ENCODE data around the gene ZEB1. TPM values are rescaled to one million over a fixed set of nuclear protein-coding genes. Genes with fewer than 3 reads are reported as not detected.
"Not testable (repeated sequence)": the region's sequence is repeated elsewhere in the genome, so short reads cannot be mapped to it uniquely, and the experiment has no call there.

Gene ZEB1
- total RNA-seq, 1 experiment from 2014 or later, result 25.3 TPM

DNA sequence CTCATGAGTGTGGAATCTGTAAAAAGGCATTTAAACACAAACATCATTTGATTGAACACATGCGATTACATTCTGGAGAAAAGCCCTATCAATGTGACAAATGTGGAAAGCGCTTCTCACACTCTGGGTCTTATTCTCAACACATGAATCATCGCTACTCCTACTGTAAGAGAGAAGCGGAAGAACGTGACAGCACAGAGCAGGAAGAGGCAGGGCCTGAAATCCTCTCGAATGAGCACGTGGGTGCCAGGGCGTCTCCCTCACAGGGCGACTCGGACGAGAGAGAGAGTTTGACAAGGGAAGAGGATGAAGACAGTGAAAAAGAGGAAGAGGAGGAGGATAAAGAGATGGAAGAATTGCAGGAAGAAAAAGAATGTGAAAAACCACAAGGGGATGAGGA lies 207.7 kb downstream of the ZEB1 start:
- DNase-seq (ENCODE audit: low spot score), result no peak
- in situ Hi-C loops (cut with HindIII; ENCODE audit: low sequenced_read_pairs), result no loop called here

DNA sequence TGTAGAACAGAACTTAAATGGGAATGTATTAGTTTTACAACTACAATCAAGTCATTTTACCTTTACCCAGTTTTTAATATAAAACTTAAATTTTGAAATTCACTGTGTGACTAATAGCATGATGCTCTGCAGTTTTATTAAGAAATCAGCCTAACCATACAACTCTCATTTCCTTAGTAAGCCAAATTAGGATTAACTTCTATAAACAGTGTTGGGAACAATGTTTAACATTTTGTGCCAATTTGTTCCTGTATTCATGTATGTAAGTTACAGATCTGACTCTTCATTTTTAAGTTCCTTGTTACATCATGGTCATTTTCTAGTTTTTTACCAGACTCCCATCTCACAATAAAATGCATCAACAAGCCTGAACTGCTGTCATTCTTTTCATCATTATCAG lies 209.8 kb downstream of the ZEB1 start:
- no peak for DNase-seq (ENCODE audit: low spot score)
- in situ Hi-C loops (cut with HindIII; ENCODE audit: low sequenced_read_pairs), result no loop called here

DNA sequence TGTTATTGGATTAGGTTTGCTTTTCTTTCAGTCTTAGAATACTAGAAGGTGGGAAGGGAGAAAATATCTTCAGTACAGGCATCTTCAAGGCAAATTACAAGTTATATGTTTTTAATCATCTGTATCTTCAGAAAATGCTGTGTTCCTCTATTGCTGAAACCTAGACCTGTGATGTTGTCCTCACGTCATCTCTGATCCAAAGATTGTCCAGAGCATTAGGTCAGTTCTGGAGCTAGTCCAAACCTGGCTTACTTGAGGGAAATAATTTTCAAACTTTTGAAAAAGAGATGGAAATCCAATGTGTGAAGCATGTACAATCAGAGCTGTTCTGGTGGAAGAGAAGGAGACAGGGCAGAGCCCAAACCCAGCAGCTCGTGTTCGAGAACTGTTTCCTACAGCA lies 217.3 kb downstream of the ZEB1 start:
- DNase-seq (ENCODE audit: low spot score), result no peak
- in situ Hi-C loops (cut with HindIII; ENCODE audit: low sequenced_read_pairs), result no loop called here

DNA sequence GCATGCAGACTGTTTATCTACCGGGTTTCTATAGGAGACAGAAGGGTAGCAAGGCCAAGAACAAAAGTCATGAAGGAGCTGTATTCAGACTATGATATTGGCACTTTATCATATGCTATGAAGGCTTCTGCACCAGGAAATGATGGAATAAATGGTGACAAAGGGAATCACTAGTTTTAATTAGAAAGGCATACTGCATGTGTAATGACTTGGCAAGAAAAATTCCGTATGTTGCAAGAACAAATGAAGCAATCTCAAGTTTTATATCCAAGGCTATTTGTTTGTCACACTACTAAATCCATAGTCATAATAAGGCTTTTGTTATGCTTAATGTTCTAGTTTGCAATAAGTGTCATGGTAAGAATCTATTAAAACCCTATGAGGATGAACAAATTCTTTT lies 230.9 kb downstream of the ZEB1 start:
- DNase-seq (ENCODE audit: low spot score), result no peak
- in situ Hi-C loops (cut with HindIII; ENCODE audit: low sequenced_read_pairs), result no loop called here

DNA sequence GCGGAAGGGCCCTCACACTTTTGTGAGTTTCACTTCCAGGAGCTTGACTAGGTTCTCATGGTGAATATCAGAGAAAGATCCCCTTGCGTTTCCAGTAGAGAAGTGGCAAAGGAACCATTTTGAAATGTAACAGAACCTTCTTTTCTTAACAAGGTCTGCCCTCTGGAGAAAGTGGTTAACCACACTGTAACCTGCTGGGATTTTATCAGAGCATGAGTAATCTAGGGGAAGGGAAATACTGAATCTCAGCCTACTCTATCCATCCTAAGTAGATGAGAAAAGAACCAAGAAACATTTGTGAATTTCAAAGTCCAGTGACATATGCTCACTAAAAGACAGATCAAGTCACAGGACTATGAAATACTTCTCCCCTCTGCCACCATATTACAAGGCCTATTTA lies 235.5 kb downstream of the ZEB1 start:
- in situ Hi-C loops (cut with HindIII; ENCODE audit: low sequenced_read_pairs), result no loop called here
- no peak for DNase-seq (ENCODE audit: low spot score)

DNA sequence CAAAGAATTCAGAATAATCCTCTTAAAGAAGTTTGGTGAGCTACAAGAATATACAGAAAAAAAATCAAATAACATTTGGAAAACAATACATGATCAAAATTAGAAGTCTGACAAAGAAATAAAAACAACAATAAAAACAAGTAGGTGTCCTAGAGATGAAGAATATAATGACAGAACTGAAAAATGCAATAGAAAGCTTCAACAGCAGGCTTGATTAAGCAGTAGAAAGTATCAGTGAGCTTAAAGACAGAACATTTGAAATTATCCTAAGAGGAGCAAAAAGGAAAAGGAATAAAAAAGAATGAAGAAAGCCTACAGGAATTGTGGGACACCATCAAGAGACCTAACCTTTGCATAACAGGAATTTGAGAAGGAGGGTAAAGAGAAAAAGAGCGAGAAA lies 238.8 kb downstream of the ZEB1 start:
- in situ Hi-C loops (cut with HindIII; ENCODE audit: low sequenced_read_pairs), result no loop called here
- no peak for DNase-seq (ENCODE audit: low spot score)

DNA sequence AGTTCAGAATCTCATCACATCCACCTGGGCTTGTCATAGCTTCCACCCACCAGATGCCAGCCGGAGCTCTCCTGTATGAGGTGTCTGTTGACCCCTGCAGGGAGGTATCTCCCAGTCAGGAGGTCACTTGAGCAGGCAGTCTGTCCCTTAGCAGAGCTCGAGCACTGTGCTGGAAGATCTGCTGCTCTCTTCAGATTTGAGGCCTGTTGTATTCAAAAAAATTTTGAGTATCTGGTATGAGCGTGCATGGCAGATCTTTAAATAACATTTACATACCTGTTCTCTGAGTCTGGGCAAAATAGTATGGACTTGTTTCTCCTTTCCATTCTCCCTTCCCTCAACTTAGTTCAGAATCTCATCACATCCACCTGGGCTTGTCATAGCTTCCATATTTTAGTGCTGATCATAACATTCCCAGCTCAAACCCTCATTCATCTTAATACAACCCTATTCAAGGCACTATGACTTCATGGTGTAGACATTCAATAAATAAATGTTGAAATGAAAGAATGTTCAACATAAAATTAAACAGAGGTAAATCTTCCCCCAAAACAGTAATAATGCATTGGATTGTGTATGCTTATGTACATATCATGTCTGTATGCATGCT lies 249.3 kb downstream of the ZEB1 start:
- DNase-seq (ENCODE audit: low spot score); in situ Hi-C loops (cut with HindIII; ENCODE audit: low sequenced_read_pairs): not testable (repeated sequence)

DNA sequence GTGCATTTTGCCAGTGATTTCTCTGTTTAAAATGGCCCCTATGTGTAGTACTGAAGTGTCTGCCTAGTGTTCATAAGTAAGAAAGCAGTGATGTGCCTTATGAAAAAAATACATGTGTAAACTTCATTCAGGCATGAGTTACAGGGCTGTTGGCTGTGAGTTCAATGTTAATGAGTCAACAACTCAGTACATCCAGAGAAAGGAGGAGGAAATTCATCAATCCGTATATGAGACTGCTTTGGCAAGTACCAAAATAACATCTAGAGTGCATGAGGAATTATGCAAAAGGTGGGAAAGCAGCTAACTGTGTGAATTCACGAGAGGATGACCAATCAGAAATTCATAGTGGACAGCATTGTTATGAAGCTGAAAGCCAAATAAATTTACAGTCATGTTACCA lies 255.6 kb downstream of the ZEB1 start:
- no peak for DNase-seq (ENCODE audit: low spot score)
- in situ Hi-C loops (cut with HindIII; ENCODE audit: low sequenced_read_pairs), result no loop called here

DNA sequence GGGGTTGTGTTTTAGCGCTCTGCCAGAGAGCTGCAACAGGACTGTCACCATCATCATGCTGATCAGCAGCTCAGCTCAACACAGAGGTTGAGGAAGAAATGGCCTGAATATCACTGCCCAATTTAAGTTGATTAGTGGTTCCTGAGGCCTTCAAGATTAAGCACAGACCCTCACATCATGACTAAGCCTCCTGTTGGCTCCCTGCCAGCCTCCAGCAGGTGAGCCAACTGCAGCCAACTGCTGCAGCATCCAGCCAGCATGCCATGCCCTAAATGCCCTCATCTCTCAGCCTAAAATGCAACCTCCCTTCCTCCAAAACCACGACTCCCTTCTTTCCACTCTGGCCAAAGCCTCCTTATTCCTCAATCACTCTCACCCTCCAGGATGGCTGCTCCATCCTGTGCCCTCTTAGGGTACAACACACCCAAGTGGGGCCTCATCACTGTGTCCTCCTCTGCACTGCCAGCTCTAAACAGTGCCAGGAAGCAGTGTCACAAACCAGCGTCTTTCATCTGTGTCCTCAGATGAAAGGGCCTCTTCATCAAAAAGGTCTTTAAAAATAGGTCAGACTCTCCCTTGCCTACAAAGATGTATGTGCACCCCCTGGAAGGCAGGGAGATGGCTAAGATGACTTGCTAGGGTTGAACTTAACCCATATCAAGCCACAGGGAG lies 259.3 kb downstream of the ZEB1 start:
- in situ Hi-C loops (cut with HindIII; ENCODE audit: low sequenced_read_pairs), result no loop called here
- no peak for DNase-seq (ENCODE audit: low spot score)

DNA sequence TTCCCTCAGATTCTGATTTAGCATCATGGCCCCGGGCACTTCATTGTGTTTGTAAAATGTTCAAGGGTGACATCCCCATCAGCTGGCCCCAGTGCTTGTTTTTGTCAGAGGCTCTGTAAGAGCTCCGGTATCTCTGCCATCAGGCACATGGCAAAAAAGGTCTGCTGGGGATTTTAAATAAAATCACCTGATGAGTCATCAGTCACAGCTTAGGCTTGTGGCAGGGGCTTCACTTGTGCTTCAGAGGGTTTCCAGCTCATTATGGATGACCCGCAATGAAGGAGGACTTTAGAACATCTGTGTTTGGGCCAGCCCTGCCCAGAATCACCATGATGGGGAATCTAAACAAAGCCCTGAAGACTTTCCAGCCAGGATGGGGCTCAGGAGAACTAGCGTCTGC lies 259.9 kb downstream of the ZEB1 start:
- DNase-seq (ENCODE audit: low spot score), result no peak
- in situ Hi-C loops (cut with HindIII; ENCODE audit: low sequenced_read_pairs), result no loop called here
